WTC11 (cell line): ENCODE results near the gene RSPRY1. TPM values are rescaled to one million over a fixed set of nuclear protein-coding genes. Genes with fewer than 3 reads are reported as not detected.

Experiments used
- ATAC-seq: fragments of 200-7000 bp; cut with Tn5 transposase; 2 replicates; pipeline ENCODE4 v1.10.0; 2021; ENCODE audit warnings: mild to moderate bottlenecking, moderate library complexity
- CTCF ChIA-PET: fragments of 300-600 bp; sonication (Branson Sonifier 250); formaldehyde crosslinking; loops from one replicate; lab custom pipeline; 2021; ENCODE audit warnings: antibody characterized with exemption; lab: Charles Lee
- POLR2A ChIA-PET: fragments of 350-600 bp; sonication (Branson Sonifier 250); formaldehyde crosslinking; loops from one replicate; lab custom pipeline; 2021; ENCODE audit warnings: antibody characterized with exemption; lab: Charles Lee
- DNase-seq: peaks from one replicate; pipeline ENCODE4 v3.0.0; 2021; ENCODE audit warnings: low spot score
- H3K27ac Mint-ChIP-seq: 2 replicates; pipeline ENCODE4 v1.8.0; 2021; ENCODE audit warnings: mixed read lengths
- H3K27me3 Mint-ChIP-seq: 2 replicates; pipeline ENCODE4 v1.8.0; 2021; ENCODE audit warnings: low read depth, mild to moderate bottlenecking, moderate library complexity, mixed read lengths
- H3K36me3 Mint-ChIP-seq: 2 replicates; pipeline ENCODE4 v1.8.0; 2021; ENCODE audit warnings: mixed read lengths
- H3K4me1 Mint-ChIP-seq: 2 replicates; pipeline ENCODE4 v1.8.0; 2022; ENCODE audit warnings: mixed read lengths
- H3K4me3 Mint-ChIP-seq: 2 replicates; pipeline ENCODE4 v1.8.0; 2021; ENCODE audit warnings: mild to moderate bottlenecking, moderate library complexity, mixed read lengths
- H3K9me3 Mint-ChIP-seq: 2 replicates; pipeline ENCODE4 v1.8.0; 2021; ENCODE audit warnings: mixed read lengths
- AFF4 ChIP-seq: sonication (generic); formaldehyde crosslinking; IDR thresholded peaks from 2 replicates; pipeline ENCODE4 v1.8.1; 2023; ENCODE audit warnings: mild to moderate bottlenecking, missing genetic modification reagents, borderline replicate concordance
- ARID4B ChIP-seq: sonication (generic); formaldehyde crosslinking; IDR thresholded peaks from 2 replicates; pipeline ENCODE4 v1.8.0; 2023; ENCODE audit warnings: missing genetic modification reagents, mild to moderate bottlenecking, borderline replicate concordance
- ATF1 ChIP-seq: sonication (generic); formaldehyde crosslinking; IDR thresholded peaks from 2 replicates; pipeline ENCODE4 v1.8.1; 2023; ENCODE audit warnings: mild to moderate bottlenecking, moderate library complexity, missing genetic modification reagents
- ATF3 ChIP-seq: sonication (generic); formaldehyde crosslinking; conservative IDR thresholded peaks from 2 replicates; pipeline ENCODE4 v1.8.1; 2022; ENCODE audit warnings: mild to moderate bottlenecking, missing genetic modification reagents
- ATF6 ChIP-seq: sonication (generic); formaldehyde crosslinking; IDR thresholded peaks from 2 replicates; pipeline ENCODE4 v1.8.1; 2023; ENCODE audit warnings: mild to moderate bottlenecking, missing genetic modification reagents
- CDX4 ChIP-seq: fragments of 250-450 bp; sonication (Bioruptor Pico); IDR thresholded peaks from 2 replicates; pipeline ENCODE4 v1.9.0; 2021; ENCODE audit warnings: moderate library complexity, mild to moderate bottlenecking, inconsistent platforms, borderline replicate concordance
- E2F4 ChIP-seq: sonication (generic); formaldehyde crosslinking; IDR thresholded peaks from 2 replicates; pipeline ENCODE4 v1.8.1; 2022; ENCODE audit warnings: low read depth, mild to moderate bottlenecking, moderate library complexity, missing genetic modification reagents, borderline replicate concordance
- ELF4 ChIP-seq: sonication (generic); formaldehyde crosslinking; IDR thresholded peaks from 2 replicates; pipeline ENCODE4 v1.8.1; 2022; ENCODE audit warnings: low read depth, mild to moderate bottlenecking, moderate library complexity, missing genetic modification reagents
- HMGXB4 ChIP-seq: sonication (generic); formaldehyde crosslinking; IDR thresholded peaks from 2 replicates; pipeline ENCODE4 v1.8.1; 2023; ENCODE audit warnings: mild to moderate bottlenecking, moderate library complexity, missing genetic modification reagents
- IRF2 ChIP-seq: sonication (generic); formaldehyde crosslinking; IDR thresholded peaks from 2 replicates; pipeline ENCODE4 v1.8.0; 2022; ENCODE audit warnings: low read depth, missing genetic modification reagents, borderline replicate concordance
- JAZF1 ChIP-seq: fragments of 250-450 bp; sonication (Bioruptor Pico); IDR thresholded peaks from 2 replicates; pipeline ENCODE4 v1.9.0; 2021; ENCODE audit warnings: moderate library complexity, mild to moderate bottlenecking, inconsistent platforms
- MYBL2 ChIP-seq: sonication (generic); formaldehyde crosslinking; IDR thresholded peaks from 2 replicates; pipeline ENCODE4 v1.8.1; 2023; ENCODE audit warnings: mild to moderate bottlenecking, moderate library complexity, missing genetic modification reagents
- PRDM15 ChIP-seq: sonication (generic); formaldehyde crosslinking; IDR thresholded peaks from 2 replicates; pipeline ENCODE4 v1.8.0; 2022; ENCODE audit warnings: missing genetic modification reagents
- TEAD1 ChIP-seq: sonication (generic); formaldehyde crosslinking; IDR thresholded peaks from 2 replicates; pipeline ENCODE4 v1.8.0; 2022; ENCODE audit warnings: mild to moderate bottlenecking, missing genetic modification reagents
- ZNF121 ChIP-seq: sonication (generic); formaldehyde crosslinking; IDR thresholded peaks from 2 replicates; pipeline ENCODE4 v1.8.0; 2023; ENCODE audit warnings: missing genetic modification reagents
- ZNF263 ChIP-seq: sonication (generic); formaldehyde crosslinking; IDR thresholded peaks from 2 replicates; pipeline ENCODE4 v1.8.1; 2022; ENCODE audit warnings: low read depth, mild to moderate bottlenecking, moderate library complexity, missing genetic modification reagents
- ZNF423 ChIP-seq: fragments of 250-450 bp; sonication (Bioruptor Pico); IDR thresholded peaks from 2 replicates; pipeline ENCODE4 v2.1.2; 2022; ENCODE audit warnings: mild to moderate bottlenecking, moderate library complexity
- total RNA-seq: library from RNA; stranded (reverse); gene quantifications from 3 replicates; pipeline ENCODE4 v1.2.3, GENCODE V29; 2021

Gene RSPRY1
- total RNA-seq, 1 experiment from 2014 or later: 26.8 TPM

GRCh38 chr16:57165483-57165882 lies 20.6 kb upstream of the RSPRY1 start (continued):
- TF ChIP-seq ATF1 (no peak), IRF2 (CRISPR knock-in tag) (no peak)

GRCh38 chr16:57165938-57166337 lies 20.2 kb upstream of the RSPRY1 start:
- no peak for ATAC-seq
- no peaks in the 10 kb centered on the region for H3K9me3 Mint-ChIP-seq

More at GRCh38 chr16:57165938-57166337, 20.2 kb upstream of the RSPRY1 start:
- H3K27ac Mint-ChIP-seq: no peak overlapping the region
- ChIA-PET POLR2A (no interaction called here), CTCF (interaction anchor here (0.7 kb wide), 1 partner anchor 74 kb away, joined by 3 read pairs; the partner anchor contains the start of gene CPNE2)
- peaks cover 5% of the 10 kb centered on the region for H3K4me1 Mint-ChIP-seq
- H3K36me3 Mint-ChIP-seq: peaks cover 73% of the 10 kb centered on the region
- no peaks in the 10 kb centered on the region for H3K27me3 Mint-ChIP-seq
- TF ChIP-seq JAZF1 (no peak), HMGXB4 (CRISPR knock-in tag) (no peak), ELF4 (CRISPR knock-in tag) (no peak), CDX4 (CRISPR knock-in tag) (no peak), ZNF121 (CRISPR knock-in tag) (no peak), IRF2 (CRISPR knock-in tag) (no peak), MYBL2 (no peak), PRDM15 (no peak), E2F4 (CRISPR knock-in tag) (no peak), ATF6 (CRISPR knock-in tag) (no peak), ZNF263 (CRISPR knock-in tag) (no peak), AFF4 (CRISPR knock-in tag) (no peak), TEAD1 (no peak), ARID4B (CRISPR knock-in tag) (no peak), ZNF423 (no peak), ATF3 (no peak)
- TF ChIP-seq, all 79 proteins: peak for 0
- no peak for DNase-seq
- H3K4me3 Mint-ChIP-seq: no peak overlapping the region
